HepG2 (cell line): ENCODE measurements around the gene ADM5. TPM values are rescaled to one million over a fixed set of nuclear protein-coding genes. Genes with fewer than 3 reads are reported as not detected.

Source experiments
- ATAC-seq: fragments of 200-7000 bp; cut with Tn5 transposase; 3 replicates; pipeline ENCODE4 v1.9.1; 2020; ENCODE audit warnings: mild to moderate bottlenecking, moderate library complexity
- BruUV-seq: library from RNA; stranded (reverse); fragments of 400-500 nt; replicated peaks from 2 replicates; lab custom pipeline; 2021; lab: Mats Ljungman, UMichigan
- CTCF ChIA-PET: fragments of 300-600 bp; formaldehyde crosslinking; extraction: SDS; loops from one replicate; lab custom pipeline; 2021; ENCODE audit warnings: low total read pairs, inconsistent platforms, low intra/inter-chr PET ratio; lab: Yijun Ruan, JAX
- POLR2A ChIA-PET: fragments of 350-600 bp; sonication (Branson Sonifier 250); formaldehyde crosslinking; loops from one replicate; lab custom pipeline; 2020; ENCODE audit warnings: antibody characterized with exemption, inconsistent platforms; lab: Yijun Ruan, JAX
- DNase-seq: peaks from one replicate; pipeline ENCODE4 v3.0.0-alpha.2; 2015; ENCODE audit warnings: low spot score
- FAIRE-seq: peaks from 3 replicates; lab custom pipeline; 2011; peaks lifted over from hg19 to GRCh38; lab: Jason Lieb, UNC
- H2AFZ ChIP-seq: one replicate; pipeline ENCODE4 v1.6.1; 2011; ENCODE audit warnings: low read length, inconsistent platforms
- H3K27ac ChIP-seq: fragments of 300-600 bp; 3 replicates; pipeline ENCODE4 v1.8.0; 2011; ENCODE audit warnings: mixed run types, mild to moderate bottlenecking, mixed read lengths, low read length, inconsistent platforms; ENCODE audit not compliant: insufficient read depth; ENCODE audit errors: extremely low read length
- H3K27me3 ChIP-seq, 2 experiments: fragments of 200-600 bp in 1 of 2; 2 replicates in 1 of 2; 3 replicates in 1 of 2; pipeline versions ENCODE4 v1.6.0 to v1.8.0; 2011; ENCODE audit warnings: low read length in 2 of 2, mild to moderate bottlenecking in 2 of 2, moderate library complexity in 2 of 2, inconsistent platforms in 1 of 2; ENCODE audit not compliant: insufficient read depth in 2 of 2, control insufficient read depth in 1 of 2
- H3K36me3 ChIP-seq, 2 experiments: fragments of 200-600 bp in 1 of 2; replicated peaks in 1 of 2; 2 replicates in 1 of 2; 3 replicates in 1 of 2; pipeline versions ENCODE4 v1.5.1 to v1.8.0; 2011; ENCODE audit warnings: low read length in 2 of 2, inconsistent platforms in 1 of 2; ENCODE audit not compliant: insufficient read depth in 2 of 2, control insufficient read depth in 1 of 2
- H3K4me1 ChIP-seq: 2 replicates; pipeline ENCODE4 v1.5.1; 2012; ENCODE audit warnings: low read length, inconsistent platforms; ENCODE audit not compliant: insufficient read depth
- H3K4me2 ChIP-seq: 2 replicates; pipeline ENCODE4 v1.6.0; 2011; ENCODE audit warnings: low read depth, low read length, inconsistent platforms
- H3K4me3 ChIP-seq, 3 experiments: fragments of 200-600 bp in 1 of 3; sonication (generic), shearing (Covaris generic) in 1 of 3; replicated peaks in 1 of 3; 2 replicates each; pipeline ENCODE4 v1.5.1; 2011 to 2016; ENCODE audit warnings: low read length in 3 of 3, inconsistent platforms in 2 of 3, low read depth in 2 of 3, mild to moderate bottlenecking in 2 of 3, control low read depth in 1 of 3, mixed read lengths in 1 of 3; ENCODE audit not compliant: insufficient read depth in 1 of 3
- H3K79me2 ChIP-seq: one replicate; pipeline ENCODE4 v1.6.1; 2011; ENCODE audit warnings: low read length, inconsistent platforms; ENCODE audit not compliant: insufficient read depth
- H3K9ac ChIP-seq: 2 replicates; pipeline ENCODE4 v1.6.0; 2011; ENCODE audit warnings: mild to moderate bottlenecking, low read depth, low read length, inconsistent platforms; ENCODE audit not compliant: insufficient read depth
- H3K9me3 ChIP-seq: 2 replicates; pipeline ENCODE4 v1.5.1; 2012; ENCODE audit warnings: mild to moderate bottlenecking, low read length
- H4K20me1 ChIP-seq: 2 replicates; pipeline ENCODE4 v1.6.0; 2011; ENCODE audit warnings: inconsistent platforms, mild to moderate bottlenecking, low read length, moderate library complexity; ENCODE audit not compliant: insufficient read depth
- BORCS8-MEF2B ChIP-seq: sonication (generic); formaldehyde crosslinking; IDR thresholded peaks from 2 replicates; pipeline ENCODE4 v1.8.0; 2022; ENCODE audit warnings: mild to moderate bottlenecking, missing genetic modification reagents
- KLF15 ChIP-seq: sonication (generic); formaldehyde crosslinking; IDR thresholded peaks from 2 replicates; pipeline ENCODE4 v1.8.1; 2023; ENCODE audit warnings: borderline replicate concordance, mild to moderate bottlenecking, inconsistent platforms, missing genetic modification reagents, mixed read lengths
- PHF21A ChIP-seq: sonication (generic); formaldehyde crosslinking; IDR thresholded peaks from 2 replicates; pipeline ENCODE4 v1.5.0; 2020; ENCODE audit warnings: mild to moderate bottlenecking, missing genetic modification reagents
- POLR2AphosphoS5 ChIP-seq: IDR thresholded peaks from 2 replicates; pipeline ENCODE4 v1.6.1; 2012; ENCODE audit warnings: low read depth, low read length
- RBFOX2 ChIP-seq: fragments of 200-400 bp; formaldehyde crosslinking; IDR thresholded peaks from 2 replicates; pipeline ENCODE4 v1.6.1; 2017; ENCODE audit warnings: low read depth, mild to moderate bottlenecking, low read length
- ZC3H13 ChIP-seq: sonication (generic); formaldehyde crosslinking; IDR thresholded peaks from 2 replicates; pipeline ENCODE4 v1.8.1; 2023; ENCODE audit warnings: mild to moderate bottlenecking, missing genetic modification reagents, moderate library complexity
- ZNF274 ChIP-seq: sonication (generic); formaldehyde crosslinking; IDR thresholded peaks from 2 replicates; pipeline ENCODE4 v1.5.1; 2020; ENCODE audit warnings: mild to moderate bottlenecking, missing genetic modification reagents
- ZNF768 ChIP-seq: sonication (generic); formaldehyde crosslinking; IDR thresholded peaks from 2 replicates; pipeline ENCODE4 v1.4.0; 2020; ENCODE audit warnings: missing genetic modification reagents
- WGBS: methylation state at CpG from one replicate; pipeline ENCODE4 v1.1.6; 2017; ENCODE audit warnings: low lambda C conversion rate; 5-methylcytosine and 5-hydroxymethylcytosine counted together
- in situ Hi-C: cut with HindIII; loops from 2 replicates; pipeline ENCODE4 v1.10.0; 2017; ENCODE audit warnings: low pct_unique_long_range_greater_than_20kb; ENCODE audit not compliant: extremely low pct_ligation_motif_present
- intact Hi-C: fragments of 100-400 bp; cut with micrococcal nuclease; formaldehyde crosslinking; loops from one replicate; pipeline ENCODE4 v1.10.0; 2022; ENCODE audit not compliant: unreplicated experiment
- polyA plus RNA-seq, 8 experiments: library from polyadenylated mRNA; depleted of rRNA in 3 of 8; stranded (reverse) in 7 of 8; unstranded in 1 of 8; fragments of >200 nt; fragmentation: Illumina TruSeq in 4 of 8; extraction: Trizol in 4 of 8; gene quantifications; 2 replicates each; pipeline versions ENCODE4 v1.2.1 to v1.2.3, GENCODE V29; 2011 to 2016; ENCODE audit warnings: low read depth in 4 of 8, missing spikeins in 1 of 8, mixed read lengths in 1 of 8; ENCODE audit not compliant: insufficient read depth in 1 of 8
- total RNA-seq, 5 experiments: library from RNA; depleted of rRNA; stranded (reverse); fragments of >200 nt; fragmentation: Illumina TruSeq; extraction: Trizol; gene quantifications; 2 replicates each; pipeline ENCODE4 v1.2.3, GENCODE V29; 2016; ENCODE audit warnings: low read depth in 1 of 5
- TF ChIP-seq, protein P1 (sequence below): sonication (generic); formaldehyde crosslinking; conservative IDR thresholded peaks from 2 replicates; pipeline ENCODE4 v1.5.0; 2020; ENCODE audit warnings: missing genetic modification reagents
- TF ChIP-seq, protein P2 (sequence below): IDR thresholded peaks from 2 replicates; pipeline ENCODE4 v1.6.1; 2012; ENCODE audit warnings: low read length, improper control_type of control experiment
- TF ChIP-seq, protein P3 (sequence below): IDR thresholded peaks from 2 replicates; pipeline ENCODE4 v1.6.1; 2016; ENCODE audit warnings: low read depth

Gene ADM5
- total and polyA plus RNA-seq, 2 of the 13 experiments (the other 11 are each of a cell fraction or from before 2014, with no cell fraction given) = 2.7 to 4.1 TPM

DNA sequence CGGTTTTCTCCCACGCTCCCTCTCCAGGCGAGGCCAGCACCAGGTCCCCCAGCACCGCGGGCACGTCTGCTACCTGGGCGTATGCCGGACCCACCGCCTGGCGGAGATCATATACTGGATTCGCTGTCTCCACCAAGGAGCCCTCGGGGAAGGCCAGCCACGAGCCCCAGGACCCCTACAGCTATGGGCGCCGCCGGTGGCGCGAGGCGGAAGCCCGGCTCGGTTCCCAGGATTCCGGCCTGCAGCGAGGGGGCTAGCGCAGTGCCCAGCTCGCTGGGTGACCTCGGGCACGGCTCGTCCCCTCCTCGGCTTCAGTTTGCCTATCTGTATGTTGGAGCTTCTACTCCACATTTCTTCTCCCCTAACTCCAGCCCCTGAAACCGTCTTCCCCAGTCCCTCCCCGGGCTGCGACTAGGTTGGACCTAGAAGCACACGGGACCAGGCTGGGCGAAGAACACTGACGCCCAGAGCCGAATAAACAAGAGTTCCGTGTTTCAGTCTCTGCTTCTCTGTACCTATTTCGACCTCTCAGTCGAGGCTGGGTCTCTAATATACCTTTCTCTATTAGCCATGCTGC lies 773 bp downstream of the ADM5 start:
- POLR2A ChIA-PET = no interaction called here
- H3K27me3 ChIP-seq = no peaks in the 10 kb centered on the region
- H3K9ac ChIP-seq = no peak overlapping the region
- no peak overlapping the region for H3K4me2 ChIP-seq
- H3K9me3 ChIP-seq = no peaks in the 10 kb centered on the region
- H3K36me3 ChIP-seq = peaks cover 10 to 25% of the 10 kb centered on the region in 2 experiments
- no peak overlapping the region for H2AFZ ChIP-seq
- BruUV-seq = no TSS peak
- in situ Hi-C loops = no loop called here
- intact Hi-C loops = no loop called here
- peak; percentile 46; the same call in 1 of the 2 replicates for TF ChIP-seq RBFOX2
- TF ChIP-seq, protein P1, sequence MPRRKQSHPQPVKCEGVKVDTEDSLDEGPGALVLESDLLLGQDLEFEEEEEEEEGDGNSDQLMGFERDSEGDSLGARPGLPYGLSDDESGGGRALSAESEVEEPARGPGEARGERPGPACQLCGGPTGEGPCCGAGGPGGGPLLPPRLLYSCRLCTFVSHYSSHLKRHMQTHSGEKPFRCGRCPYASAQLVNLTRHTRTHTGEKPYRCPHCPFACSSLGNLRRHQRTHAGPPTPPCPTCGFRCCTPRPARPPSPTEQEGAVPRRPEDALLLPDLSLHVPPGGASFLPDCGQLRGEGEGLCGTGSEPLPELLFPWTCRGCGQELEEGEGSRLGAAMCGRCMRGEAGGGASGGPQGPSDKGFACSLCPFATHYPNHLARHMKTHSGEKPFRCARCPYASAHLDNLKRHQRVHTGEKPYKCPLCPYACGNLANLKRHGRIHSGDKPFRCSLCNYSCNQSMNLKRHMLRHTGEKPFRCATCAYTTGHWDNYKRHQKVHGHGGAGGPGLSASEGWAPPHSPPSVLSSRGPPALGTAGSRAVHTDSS = no peak
- 96% methylated on average over 26 of the region's 39 CpGs for WGBS
- H3K79me2 ChIP-seq = no peaks in the 10 kb centered on the region
- CTCF ChIA-PET = no interaction called here
- DNase-seq (no peak), ATAC-seq (no peak), FAIRE-seq (no peak)
- H4K20me1 ChIP-seq = 0 out of 2 replicates have a peak, but pooled peaks cover 2% of the 10 kb centered on the region
- no peak overlapping the region for H3K27ac ChIP-seq
- no peak overlapping the region for H3K4me3 ChIP-seq
- H3K4me1 ChIP-seq = no peaks in the 10 kb centered on the region

DNA sequence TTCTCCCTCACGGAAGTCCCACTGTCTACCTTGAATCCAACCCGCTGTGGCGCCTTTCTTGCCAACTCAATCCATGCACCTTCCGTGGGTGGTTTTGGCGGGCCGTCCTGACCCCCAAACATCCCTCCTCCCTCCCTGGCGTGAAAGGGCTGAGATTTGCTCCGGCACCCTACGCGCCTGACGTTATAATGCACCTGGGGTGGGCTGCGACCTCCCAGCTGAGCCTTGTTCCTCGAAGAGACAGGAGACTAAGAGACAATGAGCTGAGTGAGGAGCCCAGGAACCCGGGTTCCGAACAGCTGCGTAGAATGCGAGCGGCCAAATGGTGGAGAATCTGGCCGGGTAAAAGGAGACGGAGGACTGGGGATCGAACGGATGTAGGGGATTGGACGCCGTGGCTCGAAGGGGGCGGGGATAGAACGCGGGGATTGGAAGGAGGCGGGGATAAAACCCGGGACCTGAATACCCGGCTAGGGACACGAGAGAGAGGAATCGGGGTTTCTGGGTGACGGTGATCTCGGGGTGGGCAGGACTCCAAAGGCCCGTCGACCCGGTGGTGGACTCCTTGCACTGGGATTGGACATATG lies 1.4 kb downstream of the ADM5 start, which contains the start of gene CPT1C:
CPT1C (plus strand) TSS at position 461 of the 587 bp plus-strand sequence. CDS start 1,137 bp downstream, outside the sequence.
- Histone ChIP-seq H3K9ac (no peak within 1 kb of the TSS), H3K4me2 (no peak within 1 kb of the TSS), H4K20me1 (0 out of 2 replicates have a peak, but pooled peaks cover 2% of the 10 kb centered on the region), H3K36me3 (peaks cover 6 to 20% of the 10 kb centered on the region in 2 experiments; a peak in 4 of 5 replicates), H3K4me3 (no peak within 1 kb of the TSS), H3K79me2 (no peaks in the 10 kb centered on the region), H3K9me3 (no peaks in the 10 kb centered on the region), H3K27me3 (no peaks in the 10 kb centered on the region), H3K27ac (no peak within 1 kb of the TSS), H3K4me1 (no peaks in the 10 kb centered on the region), H2AFZ (no peak within 1 kb of the TSS)
- in situ Hi-C loops = no loop called here
- POLR2A ChIA-PET = no interaction called here
- FAIRE-seq = no peak
- WGBS = 92% methylated on average over 38 of the region's 38 CpGs
- intact Hi-C loops = no loop called here
- BruUV-seq = no TSS peak
- ATAC-seq = no peak
- DNase-seq = no peak
- CTCF ChIA-PET = no interaction called here
- TF ChIP-seq ZNF768 = no peak
- TF ChIP-seq, protein P2, sequence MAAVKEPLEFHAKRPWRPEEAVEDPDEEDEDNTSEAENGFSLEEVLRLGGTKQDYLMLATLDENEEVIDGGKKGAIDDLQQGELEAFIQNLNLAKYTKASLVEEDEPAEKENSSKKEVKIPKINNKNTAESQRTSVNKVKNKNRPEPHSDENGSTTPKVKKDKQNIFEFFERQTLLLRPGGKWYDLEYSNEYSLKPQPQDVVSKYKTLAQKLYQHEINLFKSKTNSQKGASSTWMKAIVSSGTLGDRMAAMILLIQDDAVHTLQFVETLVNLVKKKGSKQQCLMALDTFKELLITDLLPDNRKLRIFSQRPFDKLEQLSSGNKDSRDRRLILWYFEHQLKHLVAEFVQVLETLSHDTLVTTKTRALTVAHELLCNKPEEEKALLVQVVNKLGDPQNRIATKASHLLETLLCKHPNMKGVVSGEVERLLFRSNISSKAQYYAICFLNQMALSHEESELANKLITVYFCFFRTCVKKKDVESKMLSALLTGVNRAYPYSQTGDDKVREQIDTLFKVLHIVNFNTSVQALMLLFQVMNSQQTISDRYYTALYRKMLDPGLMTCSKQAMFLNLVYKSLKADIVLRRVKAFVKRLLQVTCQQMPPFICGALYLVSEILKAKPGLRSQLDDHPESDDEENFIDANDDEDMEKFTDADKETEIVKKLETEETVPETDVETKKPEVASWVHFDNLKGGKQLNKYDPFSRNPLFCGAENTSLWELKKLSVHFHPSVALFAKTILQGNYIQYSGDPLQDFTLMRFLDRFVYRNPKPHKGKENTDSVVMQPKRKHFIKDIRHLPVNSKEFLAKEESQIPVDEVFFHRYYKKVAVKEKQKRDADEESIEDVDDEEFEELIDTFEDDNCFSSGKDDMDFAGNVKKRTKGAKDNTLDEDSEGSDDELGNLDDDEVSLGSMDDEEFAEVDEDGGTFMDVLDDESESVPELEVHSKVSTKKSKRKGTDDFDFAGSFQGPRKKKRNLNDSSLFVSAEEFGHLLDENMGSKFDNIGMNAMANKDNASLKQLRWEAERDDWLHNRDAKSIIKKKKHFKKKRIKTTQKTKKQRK = no peak
- peak; percentile 26; the same call in 1 of the 2 replicates for TF ChIP-seq POLR2AphosphoS5
- 0 out of 2 replicates have a peak, but pooled peaks have one; percentile 26 for TF ChIP-seq ZC3H13 (CRISPR knock-in tag)
- no peak for TF ChIP-seq BORCS8-MEF2B
- TF ChIP-seq PHF21A = no peak
- TF ChIP-seq KLF15 (CRISPR knock-in tag) = no peak
- TF ChIP-seq, protein P3, sequence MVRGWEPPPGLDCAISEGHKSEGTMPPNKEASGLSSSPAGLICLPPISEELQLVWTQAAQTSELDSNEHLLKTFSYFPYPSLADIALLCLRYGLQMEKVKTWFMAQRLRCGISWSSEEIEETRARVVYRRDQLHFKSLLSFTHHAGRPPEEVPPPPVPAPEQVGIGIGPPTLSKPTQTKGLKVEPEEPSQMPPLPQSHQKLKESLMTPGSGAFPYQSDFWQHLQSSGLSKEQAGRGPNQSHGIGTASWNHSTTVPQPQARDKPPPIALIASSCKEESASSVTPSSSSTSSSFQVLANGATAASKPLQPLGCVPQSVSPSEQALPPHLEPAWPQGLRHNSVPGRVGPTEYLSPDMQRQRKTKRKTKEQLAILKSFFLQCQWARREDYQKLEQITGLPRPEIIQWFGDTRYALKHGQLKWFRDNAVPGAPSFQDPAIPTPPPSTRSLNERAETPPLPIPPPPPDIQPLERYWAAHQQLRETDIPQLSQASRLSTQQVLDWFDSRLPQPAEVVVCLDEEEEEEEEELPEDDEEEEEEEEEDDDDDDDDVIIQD (CRISPR knock-in tag) = no peak
- no peak for TF ChIP-seq ZNF274 (CRISPR knock-in tag)
